ENCODE measurements around the gene KLHL22. TPM values are rescaled to one million over a fixed set of nuclear protein-coding genes. Genes with fewer than 3 reads are reported as not detected.

Gene KLHL22
- total and polyA plus RNA-seq, 4 donors, result 2.0 to 20.3 (median 8.7) TPM

GRCh38 chr22:20406686-20407408 is 88.7 kb downstream of the KLHL22 start (continued):
- TF ChIP-seq EGR1 (IDR thresholded peaks at IDR 0.05; ENCODE audit: low read depth in 2 of 2) (no peak), JUND (IDR thresholded peaks at IDR 0.05) (no peak), YY1 (IDR thresholded peaks at IDR 0.05) (no peak), SP1 (IDR thresholded peaks at IDR 0.05) (no peak), TAF1 (conservative IDR thresholded peaks at IDR 0.05) (no peak), RXRA (IDR thresholded peaks at IDR 0.05) (no peak), MAX (IDR thresholded peaks at IDR 0.05) (no peak)

GRCh38 chr22:20405931-20406685 is 89.5 kb downstream of the KLHL22 start:
- Histone ChIP-seq H3K4me1 (ENCODE audit: control insufficient read depth in 4 of 4, insufficient read depth in 4 of 4, low read length in 3 of 4) (peaks cover 0 to 6% (median 4%) of the 10 kb centered on the region in 4 donors), H3K27ac (ENCODE audit: low read depth in 1 of 2, low read length in 2 of 2) (no peak overlapping the region), H3K36me3 (ENCODE audit: control insufficient read depth in 4 of 4, insufficient read depth in 3 of 4, low read depth in 1 of 4, low read length in 3 of 4) (peaks cover 0 to 18% (median 6%) of the 10 kb centered on the region in 4 donors), H3K27me3 (ENCODE audit: control insufficient read depth in 4 of 4, insufficient read depth in 4 of 4, low read length in 3 of 4) (no peaks in the 10 kb centered on the region), H3K9me3 (ENCODE audit: control insufficient read depth in 4 of 4, low read length in 3 of 4) (no peaks in the 10 kb centered on the region), H3K9ac (ENCODE audit: low read depth in 1 of 2, low read length in 2 of 2) (no peak overlapping the region), H3K4me3 (ENCODE audit: low read depth in 1 of 3, low read length in 3 of 3) (no peak overlapping the region)
- no peak for DNase-seq (ENCODE audit: low spot score)
- WGBS, result 98% methylated on average over 62 of the region's 62 CpGs
- TF ChIP-seq, protein P1, sequence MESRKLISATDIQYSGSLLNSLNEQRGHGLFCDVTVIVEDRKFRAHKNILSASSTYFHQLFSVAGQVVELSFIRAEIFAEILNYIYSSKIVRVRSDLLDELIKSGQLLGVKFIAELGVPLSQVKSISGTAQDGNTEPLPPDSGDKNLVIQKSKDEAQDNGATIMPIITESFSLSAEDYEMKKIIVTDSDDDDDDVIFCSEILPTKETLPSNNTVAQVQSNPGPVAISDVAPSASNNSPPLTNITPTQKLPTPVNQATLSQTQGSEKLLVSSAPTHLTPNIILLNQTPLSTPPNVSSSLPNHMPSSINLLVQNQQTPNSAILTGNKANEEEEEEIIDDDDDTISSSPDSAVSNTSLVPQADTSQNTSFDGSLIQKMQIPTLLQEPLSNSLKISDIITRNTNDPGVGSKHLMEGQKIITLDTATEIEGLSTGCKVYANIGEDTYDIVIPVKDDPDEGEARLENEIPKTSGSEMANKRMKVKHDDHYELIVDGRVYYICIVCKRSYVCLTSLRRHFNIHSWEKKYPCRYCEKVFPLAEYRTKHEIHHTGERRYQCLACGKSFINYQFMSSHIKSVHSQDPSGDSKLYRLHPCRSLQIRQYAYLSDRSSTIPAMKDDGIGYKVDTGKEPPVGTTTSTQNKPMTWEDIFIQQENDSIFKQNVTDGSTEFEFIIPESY (IDR thresholded peaks at IDR 0.05), result no peak
- TF ChIP-seq JUND (IDR thresholded peaks at IDR 0.05) (no peak), GABPA (IDR thresholded peaks at IDR 0.05 in 1 of 2, conservative IDR thresholded peaks at IDR 0.05 in 1 of 2) (no peak), RAD21 (IDR thresholded peaks at IDR 0.05) (no peak)

DNA sequence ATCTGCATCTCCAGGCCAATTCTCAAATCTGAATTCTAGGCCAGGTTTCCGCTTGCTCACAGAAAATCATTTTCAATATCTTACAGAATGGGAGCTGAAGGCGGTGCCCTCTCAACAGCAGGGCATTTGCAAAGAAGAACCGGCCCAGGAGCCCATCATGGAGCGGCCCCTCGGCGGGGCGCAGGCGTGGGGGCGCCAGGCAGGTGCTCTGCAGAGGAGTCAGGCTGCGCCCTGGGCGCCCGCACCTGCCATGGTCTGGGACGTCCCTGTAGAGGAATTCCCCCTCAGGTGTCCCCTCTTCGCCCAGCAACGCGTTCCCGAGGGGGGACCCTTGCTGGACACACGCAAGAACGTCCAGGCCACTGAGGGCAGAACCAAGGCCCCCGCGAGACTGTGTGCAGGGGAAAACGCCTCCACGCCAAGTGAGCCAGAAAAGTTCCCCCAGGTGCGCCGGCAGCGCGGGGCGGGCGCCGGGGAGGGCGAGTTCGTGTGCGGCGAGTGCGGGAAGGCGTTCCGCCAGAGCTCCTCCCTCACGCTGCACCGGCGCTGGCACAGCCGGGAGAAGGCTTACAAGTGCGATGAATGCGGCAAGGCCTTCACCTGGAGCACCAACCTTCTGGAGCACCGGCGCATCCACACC is 90.2 kb downstream of the KLHL22 start:
- no peak overlapping the region for H3K9ac ChIP-seq (ENCODE audit: low read depth in 1 of 2, low read length in 2 of 2)
- DNase-seq (ENCODE audit: low spot score), result no peak
- no peak overlapping the region for H3K4me3 ChIP-seq (ENCODE audit: low read depth in 1 of 3, low read length in 3 of 3)
- no peak for TF ChIP-seq FOXA1 (IDR thresholded peaks at IDR 0.05)
- TF ChIP-seq, protein P1 (IDR thresholded peaks at IDR 0.05), result no peak
- TF ChIP-seq NR2F2 (IDR thresholded peaks at IDR 0.05), result no peak
- no peak for TF ChIP-seq RXRA (IDR thresholded peaks at IDR 0.05)
- TF ChIP-seq RAD21 (IDR thresholded peaks at IDR 0.05), result no peak
- no peak for TF ChIP-seq EGR1 (IDR thresholded peaks at IDR 0.05; ENCODE audit: low read depth in 2 of 2)
- no peak for TF ChIP-seq FOXA2 (IDR thresholded peaks at IDR 0.05)
- no peaks in the 10 kb centered on the region for H3K9me3 ChIP-seq (ENCODE audit: control insufficient read depth in 4 of 4, low read length in 3 of 4)
- no peaks in the 10 kb centered on the region for H3K27me3 ChIP-seq (ENCODE audit: control insufficient read depth in 4 of 4, insufficient read depth in 4 of 4, low read length in 3 of 4)
- H3K4me1 ChIP-seq (ENCODE audit: control insufficient read depth in 4 of 4, insufficient read depth in 4 of 4, low read length in 3 of 4), result peaks cover 0 to 6% (median 4%) of the 10 kb centered on the region in 4 donors
- H3K36me3 ChIP-seq (ENCODE audit: control insufficient read depth in 4 of 4, insufficient read depth in 3 of 4, low read depth in 1 of 4, low read length in 3 of 4), result peaks cover 0 to 18% (median 6%) of the 10 kb centered on the region in 4 donors
- no peak overlapping the region for H3K27ac ChIP-seq (ENCODE audit: low read depth in 1 of 2, low read length in 2 of 2)
- 97% methylated on average over 45 of the region's 45 CpGs for WGBS

Data from liver (tissue), 9 donors.